Heart left ventricle (tissue), 16 donors: ENCODE data around the gene POTEM. TPM values are rescaled to one million over a fixed set of nuclear protein-coding genes. Genes with fewer than 3 reads are reported as not detected.
"Not testable (repeated sequence)": the region's sequence is repeated elsewhere in the genome, so short reads cannot be mapped to it uniquely, and the experiment has no call there.

Source experiments
- ATAC-seq, 4 donors: fragments of 200-7000 bp; cut with Tn5 transposase; one replicate each; pipeline ENCODE4 v1.9.1; 2020 to 2022; ENCODE audit warnings: moderate library complexity in 4 of 4, mild to moderate bottlenecking in 3 of 4, moderate number of reproducible peaks in 1 of 4
- DNase-seq, 5 donors: peaks; one replicate each; pipeline ENCODE4 v3.0.0-alpha.2; 2020
- H3K27ac ChIP-seq, 12 donors: fragments of 200-600 bp; sonication (generic) in 4 of 12; one replicate each; pipeline versions ENCODE4 v1.5.0 to v1.8.0; 2016 to 2022; ENCODE audit warnings: mild to moderate bottlenecking in 2 of 12
- H3K27me3 ChIP-seq, 9 donors: fragments of 200-600 bp; sonication (generic) in 2 of 9; one replicate each; pipeline versions ENCODE4 v1.5.1 to v1.8.0; 2016 to 2022; ENCODE audit warnings: mild to moderate bottlenecking in 3 of 9
- H3K36me3 ChIP-seq, 9 donors: fragments of 200-600 bp; sonication (generic) in 2 of 9; one replicate each; pipeline versions ENCODE4 v1.5.0 to v1.8.0; 2018 to 2022; ENCODE audit warnings: mild to moderate bottlenecking in 2 of 9
- H3K4me1 ChIP-seq, 12 donors: fragments of 200-600 bp; sonication (generic) in 4 of 12; one replicate each; pipeline versions ENCODE4 v1.5.0 to v1.8.0; 2016 to 2022; ENCODE audit warnings: mild to moderate bottlenecking in 3 of 12
- H3K4me3 ChIP-seq, 12 donors: fragments of 200-600 bp; sonication (generic) in 4 of 12; one replicate each; pipeline versions ENCODE4 v1.5.0 to v1.8.0; 2017 to 2022; ENCODE audit warnings: mild to moderate bottlenecking in 9 of 12, moderate library complexity in 4 of 12
- H3K9me3 ChIP-seq, 12 donors: fragments of 200-600 bp; sonication (generic) in 4 of 12; one replicate each; pipeline versions ENCODE4 v1.5.0 to v1.8.0; 2016 to 2022; ENCODE audit warnings: mild to moderate bottlenecking in 1 of 12
- WGBS, 4 donors: extraction: QIAGEN DNeasy Blood & Tissue Kit in 2 of 4; methylation state at CpG; one replicate each; pipeline versions ENCODE4 v1.1.5 to v1.1.7; 2013 to 2018; 5-methylcytosine and 5-hydroxymethylcytosine counted together
- intact Hi-C, 10 donors: fragments of 100-400 bp; cut with DNase I; formaldehyde crosslinking; loops; one replicate each; pipeline versions ENCODE4 v1.11.1 to v1.14.2; 2022
- polyA plus RNA-seq, 2 donors: library from polyadenylated mRNA; stranded (reverse); fragments of 200-250 nt; gene quantifications; one replicate each; pipeline ENCODE4 v1.2.3, GENCODE V29; 2013
- total RNA-seq, 9 donors: library from RNA; depleted of rRNA in 2 of 9; stranded (reverse); fragments of >200 nt in 2 of 9; fragmentation: NEBNext Ultra II Directional in 3 of 9; extraction: Animal tissue kit (Norgen Biotek cat#: 25700) in 3 of 9; gene quantifications; one replicate each; pipeline versions ENCODE4 v1.1.0 to v1.2.4, GENCODE V29; 2016 to 2023
- donor health status: ischemic (EF 13 %, LVEDD 7.1; RV severe dilation, severe dysfunction).
- donor health status: healthy with polysubstance abuse.
- donor health status: DM: no; HTN: yes; CAD: no.
- donor health status: DM: no; HTN: no; CAD: no.
- donor health status: ischemic (EF 25% LVEDD 6.9; RV normal size, moderate dysfunction).
- donor health status: ischemic (EF 25% LVEDD 5.7; RV mildly dilated, moderate dysfunction).
- donor health status: healthy.
- donor health status: DM: yes; HTN: yes; CAD: no.
- donor health status: ischemic (EF 35%, LVEDD 5.7; RV mildly dilated, moderate dysfunction).
- donor health status: nonischemic (EF 11% LVEDD 7.7; RV severe dilation, severe dysfunction).
- donor health status: DM: yes; HTN: yes; CAD: no.
- donor health status: PGD.
- donor health status: ischemic (EF 29% LVEDD 5.4; RV normal size, mild dysfunction).
- donor health status: nonischemic (EF 23%, LVEDD 6.1; RV moderate dilation, normal function).

POTEM gene
- total and polyA plus RNA-seq, 11 donors, result not detected

DNA sequence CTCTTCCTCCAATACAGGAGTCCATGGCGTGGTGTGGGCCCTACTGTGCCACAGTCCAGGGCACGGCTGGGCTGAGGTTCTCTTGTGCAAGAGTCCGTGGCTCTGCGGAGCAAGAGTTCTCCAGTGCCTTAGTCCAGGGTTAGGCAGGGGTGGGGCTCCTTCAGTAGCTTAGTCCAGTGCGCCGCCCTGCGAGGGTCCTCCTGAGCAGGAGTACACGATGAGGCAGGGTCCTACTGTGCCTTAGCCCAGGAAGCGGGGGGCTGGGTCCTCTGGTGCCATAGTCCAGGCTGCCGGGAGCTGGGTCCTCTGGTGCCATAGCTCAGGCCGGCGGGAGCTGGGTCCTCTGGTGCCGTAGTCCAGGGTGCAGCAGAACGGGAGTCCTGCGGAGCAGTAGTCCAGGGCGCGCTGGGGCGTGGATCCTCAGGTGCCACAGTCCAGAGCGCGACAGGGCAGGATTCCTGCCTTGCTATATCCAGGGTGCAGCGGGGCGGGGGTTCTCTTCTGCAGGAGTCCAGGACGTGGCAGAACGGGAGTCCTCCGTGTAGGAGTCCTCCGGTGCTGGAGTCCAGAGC lies 69.7 kb downstream of the POTEM start:
- H3K4me3 ChIP-seq, H3K4me1 ChIP-seq, H3K27ac ChIP-seq, intact Hi-C loops, H3K9me3 ChIP-seq, H3K27me3 ChIP-seq, DNase-seq, H3K36me3 ChIP-seq, ATAC-seq: not testable (repeated sequence)
- WGBS, 4 donors, result 91 to 96% methylated on average over 10 to 11 of the region's 26 CpGs; no CpG with 5 or more reads in 2 of the 4 donors

DNA sequence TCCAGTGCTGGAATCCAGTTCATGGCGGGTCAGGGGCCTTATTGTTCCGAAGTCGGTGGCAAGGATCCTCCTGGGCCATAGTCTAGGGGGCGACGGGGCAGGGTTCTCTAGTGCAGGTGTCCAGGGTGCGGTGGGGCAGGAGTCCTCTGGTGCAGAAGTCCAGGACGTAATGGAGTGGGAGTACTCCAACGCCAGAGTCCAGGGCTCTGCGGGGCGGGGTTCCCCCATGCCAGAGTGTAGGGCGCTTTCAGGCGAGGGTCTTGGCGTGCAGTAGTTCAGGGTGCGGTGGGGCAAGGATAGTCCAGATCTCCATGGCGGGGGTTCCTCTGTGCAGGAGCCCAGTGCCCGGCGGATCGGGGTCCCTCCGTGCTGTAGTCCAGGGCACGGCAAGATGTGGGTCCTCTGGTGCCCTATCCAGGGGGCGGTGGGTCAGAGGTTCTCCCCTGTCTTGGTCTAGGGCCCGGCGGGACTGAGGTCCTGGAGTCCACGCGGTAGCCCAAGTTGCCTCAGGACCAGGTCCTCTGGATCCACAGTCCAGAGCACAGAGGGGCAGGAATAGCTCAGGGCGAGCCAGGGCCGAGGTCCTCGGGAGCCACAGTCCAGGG lies 70.9 kb downstream of the POTEM start:
- H3K4me1 ChIP-seq, H3K4me3 ChIP-seq, H3K36me3 ChIP-seq, ATAC-seq, H3K9me3 ChIP-seq, intact Hi-C loops, H3K27me3 ChIP-seq, H3K27ac ChIP-seq: not testable (repeated sequence)
- WGBS, 4 donors, result 91 to 93% methylated on average over 8 to 15 of the region's 28 CpGs; no CpG with 5 or more reads in 2 of the 4 donors
- DNase-seq, result peak in 1 of 5 donors; percentile 29

DNA sequence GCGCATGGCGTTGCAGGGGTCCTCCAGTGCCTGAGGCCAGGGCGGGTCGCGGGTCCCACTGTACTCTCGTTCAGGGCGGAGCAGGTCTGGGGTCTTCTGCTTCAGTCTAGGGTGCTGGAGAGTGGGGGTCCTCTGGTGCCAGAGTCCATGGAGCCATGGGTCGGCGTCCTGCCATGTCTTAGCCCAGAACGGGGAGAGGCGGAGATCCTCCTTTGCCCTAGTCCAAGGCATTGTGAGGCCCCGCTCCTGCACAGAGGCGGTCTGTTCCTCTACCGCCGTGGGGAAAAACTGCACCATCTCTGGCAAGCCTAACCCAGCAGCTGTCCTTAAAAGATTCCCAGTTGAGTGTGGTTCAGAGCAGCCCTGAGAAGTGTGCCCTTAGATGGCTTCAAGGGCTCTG lies 71.6 kb downstream of the POTEM start:
- H3K4me3 ChIP-seq, intact Hi-C loops, DNase-seq, H3K9me3 ChIP-seq, H3K4me1 ChIP-seq, H3K27ac ChIP-seq, ATAC-seq, H3K27me3 ChIP-seq, H3K36me3 ChIP-seq: not testable (repeated sequence)
- 88% methylated on average over 4 of the region's 15 CpGs; no CpG with 5 or more reads in 3 of the 4 donors for WGBS, 4 donors

DNA sequence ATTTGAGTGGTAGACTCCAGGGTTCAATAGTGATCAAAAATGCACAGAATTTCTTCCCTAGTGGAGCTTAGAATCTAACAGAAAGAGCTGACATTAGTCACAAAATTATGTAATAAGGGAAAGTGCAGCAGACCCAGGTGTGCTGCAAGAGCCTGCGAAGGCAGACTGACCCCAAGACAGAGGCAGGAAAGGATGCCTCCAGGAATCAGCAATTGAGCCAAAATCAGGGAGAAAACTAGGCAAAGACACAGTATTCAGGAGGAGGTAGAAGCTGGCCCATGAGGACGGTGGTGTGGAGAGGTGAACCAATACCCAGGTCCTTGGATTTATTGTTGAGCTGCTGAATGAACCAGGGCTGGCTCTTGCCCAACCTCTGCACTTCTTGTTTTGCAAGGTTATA lies 76.2 kb downstream of the POTEM start:
- H3K27me3 ChIP-seq, H3K27ac ChIP-seq, intact Hi-C loops, H3K4me3 ChIP-seq, ATAC-seq, H3K9me3 ChIP-seq, H3K4me1 ChIP-seq, H3K36me3 ChIP-seq: not testable (repeated sequence)
- WGBS, 4 donors, result 36 to 57% (median 49%) methylated on average over 2 of the region's 2 CpGs
- DNase-seq, result peak in 1 of 5 donors; percentile 6
